Activated T-cell treated with anti-CD3 and anti-CD28 coated beads for 48 hours (primary cell): Measurements from ENCODE around the gene PSMC1.

Source experiments
- DNase-seq: peaks from one replicate; pipeline ENCODE4 v3.0.0-alpha.2; 2020; ENCODE audit warnings: low read depth

PSMC1 gene

DNA sequence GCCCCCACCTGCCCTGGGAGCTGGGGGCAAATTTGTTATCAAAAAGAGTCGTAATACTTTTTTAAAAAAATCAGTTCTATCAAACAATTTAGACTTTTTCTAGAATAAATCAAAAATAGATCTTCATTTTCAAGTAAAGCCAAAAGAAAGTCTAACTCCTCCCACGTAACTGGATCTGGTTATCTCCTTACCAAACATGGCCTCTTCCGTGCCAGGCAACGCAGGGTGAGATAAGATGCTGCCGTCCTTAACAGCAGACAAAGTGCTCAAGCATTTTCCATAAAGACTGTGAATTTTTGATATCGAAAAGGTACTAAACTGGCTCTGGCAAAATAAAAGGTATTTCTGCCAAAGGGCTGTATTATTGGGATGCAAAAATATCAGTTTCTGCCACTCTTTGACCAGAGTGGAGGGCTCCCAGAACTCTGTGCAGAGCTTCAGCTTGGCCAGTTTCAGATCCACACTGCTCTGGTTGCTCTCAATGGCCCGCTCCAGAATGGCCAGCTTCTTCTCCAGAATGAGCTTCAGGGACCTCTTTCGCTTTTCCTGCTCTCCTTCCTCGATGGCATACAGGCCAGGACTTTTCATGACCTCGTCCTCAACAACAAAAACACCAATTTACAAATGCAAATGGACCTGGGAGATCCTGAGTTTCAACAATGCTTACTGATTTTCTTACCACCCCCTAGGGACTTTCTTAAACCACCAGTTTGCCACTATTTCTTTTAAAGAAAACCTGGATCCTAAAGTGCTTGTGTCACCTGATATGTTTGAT lies 46.4 kb downstream of the PSMC1 start:
- no peak for DNase-seq

DNA sequence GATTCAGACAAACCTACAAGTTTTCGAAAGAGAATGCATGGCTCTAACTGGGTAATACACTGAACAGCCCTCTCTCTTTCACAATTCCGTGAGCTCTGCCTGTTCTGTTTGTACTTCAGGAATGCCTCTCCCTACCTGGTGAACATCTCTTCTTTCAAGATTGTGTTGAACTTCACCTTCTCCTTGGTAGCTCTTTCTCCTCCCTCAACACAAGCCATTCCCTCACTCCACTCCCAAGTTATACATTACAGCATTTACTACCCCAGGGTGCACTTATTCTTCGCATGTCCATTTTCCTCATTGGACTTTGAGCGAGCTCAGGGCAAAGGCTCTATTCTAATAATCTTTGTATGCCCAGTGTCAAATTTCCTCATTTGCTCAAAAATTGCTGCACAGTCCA lies 47.1 kb downstream of the PSMC1 start:
- DNase-seq, result no peak

DNA sequence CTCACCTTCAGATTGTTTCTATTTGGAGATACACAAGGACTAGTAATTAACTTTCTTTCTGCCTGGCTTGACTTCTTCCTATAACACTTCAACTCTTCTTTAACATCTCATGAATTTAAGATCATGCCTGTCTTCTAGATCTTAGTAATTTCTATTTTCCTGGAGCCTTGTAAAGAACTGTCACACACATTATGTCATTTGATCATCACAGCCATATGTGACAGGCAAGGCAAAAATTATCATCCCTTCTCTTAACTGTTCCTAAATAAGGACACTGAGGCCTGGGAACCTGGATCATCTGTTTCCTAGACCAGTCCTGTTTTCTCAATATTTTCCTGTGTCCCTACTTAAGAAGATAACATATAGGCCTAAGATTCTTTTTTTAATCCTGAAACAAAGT lies 48.1 kb downstream of the PSMC1 start:
- DNase-seq, result no peak

DNA sequence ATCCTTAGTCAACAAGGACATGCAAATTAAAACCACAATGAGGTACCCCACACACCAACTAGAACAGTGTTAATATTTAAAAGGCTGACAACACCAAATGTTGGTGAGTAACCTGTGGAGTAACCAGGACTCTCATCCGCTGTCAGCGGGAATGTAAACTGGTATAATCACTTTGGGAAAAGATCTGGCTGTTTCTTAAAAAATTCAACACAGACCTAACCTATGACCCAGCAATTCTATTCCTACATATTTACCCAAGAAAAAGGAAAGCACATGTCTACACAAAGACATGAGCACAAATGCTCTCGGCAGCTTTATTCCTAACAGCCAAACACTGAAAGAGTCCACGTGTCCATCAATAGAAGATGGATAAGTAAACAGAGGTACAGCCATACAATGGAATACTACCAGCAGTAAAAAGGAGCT lies 48.8 kb downstream of the PSMC1 start:
- DNase-seq, result no peak

DNA sequence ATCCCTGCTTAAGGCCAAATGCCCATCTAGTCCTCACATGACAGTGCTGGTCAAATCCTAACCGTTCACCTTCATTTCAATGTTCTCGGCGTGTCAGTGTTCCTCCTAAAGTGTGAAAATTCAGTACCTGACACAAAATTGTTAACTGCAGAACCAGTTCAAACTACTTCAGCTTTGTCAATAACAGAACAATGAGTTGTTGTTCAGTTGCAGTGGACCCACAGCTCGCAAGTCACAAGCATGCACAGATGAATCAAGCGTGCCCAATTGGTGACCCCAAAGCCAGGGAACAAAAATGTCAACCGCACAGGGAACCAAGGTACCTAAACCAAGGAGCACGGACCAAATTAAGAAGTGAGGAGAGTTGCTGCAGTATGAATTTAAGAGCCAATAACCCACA lies 52.2 kb downstream of the PSMC1 start:
- DNase-seq, result no peak

DNA sequence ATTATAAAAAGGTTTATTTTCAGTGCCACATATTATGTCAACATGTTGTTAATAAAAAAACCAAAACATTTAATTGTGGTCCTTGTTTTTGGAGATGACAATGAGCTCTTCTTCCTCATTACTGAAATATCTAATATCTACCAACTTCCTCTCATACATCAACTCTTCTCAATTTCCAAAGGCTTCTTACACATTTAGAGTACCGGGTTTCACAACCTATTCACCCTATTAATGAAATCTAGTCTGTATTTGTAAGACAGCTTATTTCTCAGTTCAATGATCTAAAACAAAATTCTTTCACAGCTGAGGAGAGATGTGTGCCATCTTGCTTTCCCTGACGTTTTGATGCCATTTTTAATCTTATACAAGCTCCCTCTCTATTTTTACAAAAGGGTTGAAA lies 60.9 kb downstream of the PSMC1 start:
- DNase-seq, result no peak

DNA sequence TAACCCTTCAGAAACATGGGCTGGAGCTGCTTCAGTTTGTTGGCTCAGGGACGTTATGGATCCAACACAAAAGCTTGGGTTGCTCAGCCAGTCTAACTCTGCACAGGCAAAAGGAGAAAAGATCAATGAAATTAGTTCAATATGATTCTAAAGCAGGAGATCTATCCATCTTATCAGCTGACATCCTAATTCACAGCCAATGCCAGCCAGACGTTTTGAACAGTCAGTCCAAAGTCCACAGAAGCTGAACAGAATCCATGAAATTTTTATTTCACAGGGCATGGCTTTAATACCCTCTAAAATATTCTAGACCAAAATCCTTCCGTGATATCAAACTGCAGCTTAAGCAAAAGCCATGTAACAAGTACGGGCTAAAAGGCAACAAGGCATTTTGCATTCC lies 61.7 kb downstream of the PSMC1 start:
- DNase-seq, result no peak

DNA sequence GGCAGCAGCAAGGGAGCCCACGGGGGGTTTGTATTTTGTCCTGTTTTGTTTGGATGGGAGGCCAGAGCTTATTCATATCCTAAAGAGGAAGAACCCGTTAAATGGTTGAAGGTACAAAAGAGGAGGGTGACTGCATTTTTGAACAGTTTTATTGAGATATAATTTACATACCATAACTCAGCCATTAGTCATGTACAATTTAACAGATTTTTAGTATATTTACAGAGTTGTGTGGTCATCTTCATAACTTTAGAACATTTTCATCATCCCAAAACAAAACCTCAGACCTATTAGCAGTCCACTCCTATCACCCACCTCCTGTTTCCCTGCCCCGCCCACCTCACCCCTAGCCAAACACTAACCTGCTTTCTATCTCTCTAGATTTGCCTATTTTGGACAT lies 62.8 kb downstream of the PSMC1 start:
- no peak for DNase-seq

DNA sequence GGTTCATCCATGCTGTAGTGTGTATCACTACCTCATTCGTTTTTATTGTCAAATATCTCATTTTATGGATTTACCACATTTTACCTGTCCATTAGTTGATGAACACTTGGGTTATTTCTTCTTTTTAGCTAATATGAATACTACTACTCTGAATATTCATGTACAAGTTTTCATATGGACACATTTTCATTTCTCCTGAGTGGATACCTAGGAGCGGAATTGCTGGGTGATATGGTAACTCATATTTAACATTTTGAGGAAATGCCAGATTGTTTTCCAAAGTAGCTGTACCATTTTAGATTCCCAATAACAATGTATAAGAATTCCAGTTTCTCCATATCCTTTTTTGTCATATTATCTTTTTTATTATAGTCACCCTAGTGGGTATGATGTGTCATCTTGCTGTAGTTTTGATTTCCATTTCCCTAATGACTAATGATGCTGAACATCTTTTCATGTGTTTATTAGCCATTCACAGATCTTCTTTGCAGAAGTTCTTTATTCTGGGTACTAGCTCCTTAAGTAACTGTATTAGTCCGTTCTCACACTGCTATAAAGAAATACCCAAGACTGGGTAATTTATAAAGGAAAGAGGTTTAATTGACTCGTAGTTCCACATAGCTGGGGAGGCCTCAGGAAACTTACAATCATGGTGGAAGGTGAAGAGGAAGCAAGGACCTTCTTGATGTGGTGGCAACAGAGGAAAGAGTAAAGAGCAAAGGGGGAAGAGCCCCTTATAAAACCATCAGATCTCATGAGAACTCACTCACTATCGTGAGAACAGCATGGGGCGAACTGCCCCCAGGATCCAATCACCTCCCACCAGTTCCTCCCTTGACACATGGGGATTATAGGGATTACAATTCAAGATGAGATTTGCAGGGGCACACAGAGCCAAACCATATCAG lies 63.5 kb downstream of the PSMC1 start:
- no peak for DNase-seq

DNA sequence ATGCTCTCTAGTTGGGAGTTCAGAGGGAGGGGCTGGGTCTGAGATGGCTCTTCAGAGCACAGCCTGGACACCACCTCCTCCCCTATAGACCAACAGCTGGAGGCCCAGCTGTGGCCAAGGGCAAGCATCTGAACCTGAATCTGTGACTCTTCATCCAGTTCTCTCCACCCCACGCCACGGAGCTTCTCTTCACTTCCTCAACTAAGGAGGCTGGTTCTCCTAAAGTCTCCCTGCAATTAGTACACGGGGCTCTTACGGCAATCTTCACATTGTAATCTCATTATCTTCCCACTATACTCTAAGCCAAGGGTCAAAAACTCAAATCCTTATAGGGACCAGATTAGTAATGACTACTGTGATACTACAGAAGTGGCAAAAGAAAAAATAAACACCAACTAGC lies 65.5 kb downstream of the PSMC1 start:
- DNase-seq, result no peak
